ENCODE results near the gene PRICKLE2.

PRICKLE2 gene

GRCh38 chr3:64218746-64219145, 6.5 kb downstream of the PRICKLE2 start:
- DNase-seq: no peak

- DNase-seq: no peak
Observed at GRCh38 chr3:64218329-64218728, 6.9 kb downstream of the PRICKLE2 start.

GRCh38 chr3:64216274-64217147, 8.8 kb downstream of the PRICKLE2 start:
- DNase-seq: no peak

GRCh38 chr3:64215559-64215958, 9.7 kb downstream of the PRICKLE2 start:
- no peak for DNase-seq

- DNase-seq: no peak
Observed at GRCh38 chr3:64215103-64215502, 10.2 kb downstream of the PRICKLE2 start.

- no peak for DNase-seq
Observed at GRCh38 chr3:64214381-64215018, 10.8 kb downstream of the PRICKLE2 start.

- no peak for DNase-seq
Observed at GRCh38 chr3:64213962-64214379, 11.3 kb downstream of the PRICKLE2 start.

GRCh38 chr3:64213224-64213878, 11.9 kb downstream of the PRICKLE2 start:
- no peak for DNase-seq

GRCh38 chr3:64209866-64210621, 15.2 kb downstream of the PRICKLE2 start:
- no peak for DNase-seq

GRCh38 chr3:64207289-64208080, 17.8 kb downstream of the PRICKLE2 start:
- no peak for DNase-seq

GRCh38 chr3:64203969-64204908, 21.0 kb downstream of the PRICKLE2 start:
- DNase-seq: no peak

GRCh38 chr3:64203216-64203615, 22.1 kb downstream of the PRICKLE2 start:
- DNase-seq: no peak

- DNase-seq: no peak
Observed at GRCh38 chr3:64199932-64200331, 25.3 kb downstream of the PRICKLE2 start.

- no peak for DNase-seq
Observed at GRCh38 chr3:64196236-64196929, 28.9 kb downstream of the PRICKLE2 start.

GRCh38 chr3:64195789-64196188, 29.5 kb downstream of the PRICKLE2 start:
- DNase-seq: no peak

- DNase-seq: no peak
Observed at GRCh38 chr3:64191822-64192221, 33.4 kb downstream of the PRICKLE2 start.

GRCh38 chr3:64190517-64191515, 34.5 kb downstream of the PRICKLE2 start:
- DNase-seq: no peak

- no peak for DNase-seq
Observed at GRCh38 chr3:64188810-64189560, 36.3 kb downstream of the PRICKLE2 start.
